ENCODE data around the gene CRYBA4.
"Not testable (repeated sequence)": the region's sequence is repeated elsewhere in the genome, so short reads cannot be mapped to it uniquely, and the experiment has no call there.

The CRYBA4 gene

DNA sequence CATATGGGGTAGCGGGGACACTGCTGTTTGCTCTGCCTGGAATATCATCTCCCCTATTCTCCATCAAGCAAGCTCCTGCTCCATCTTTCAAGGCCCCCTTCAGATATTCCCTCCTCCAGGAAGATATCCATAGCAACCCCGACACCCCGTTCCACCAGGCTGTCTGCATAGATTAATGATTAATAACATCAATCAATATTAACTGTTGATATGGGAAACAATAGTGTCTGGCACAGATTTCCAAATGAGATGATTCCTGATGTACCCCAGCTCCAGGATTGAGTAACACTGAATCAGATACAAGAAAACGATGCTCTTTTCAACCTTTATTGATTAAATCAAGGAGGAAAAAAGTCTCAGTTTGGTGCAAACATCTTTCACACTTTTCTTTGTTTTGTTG is 24.3 kb upstream of the CRYBA4 start:
- DNase-seq: no peak

DNA sequence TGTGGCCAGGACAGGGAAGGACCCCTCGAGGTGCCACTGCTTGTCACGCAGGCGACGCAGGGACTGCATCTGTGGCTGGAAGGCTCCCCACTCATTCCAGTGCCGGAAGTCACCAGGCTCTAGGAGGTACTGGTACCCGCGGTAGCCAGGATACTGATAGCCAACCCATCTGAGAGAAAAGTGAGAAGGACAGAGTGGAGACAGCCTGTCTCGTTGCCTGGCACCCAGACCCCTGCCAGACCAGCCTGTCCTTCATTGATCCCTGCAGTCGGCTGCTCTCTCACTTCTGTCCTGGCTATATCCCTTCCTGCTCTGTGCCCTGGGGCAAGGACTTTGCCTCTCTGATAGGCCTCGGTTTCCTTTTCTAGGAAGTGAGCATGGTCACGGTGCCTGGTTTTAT is 22.3 kb upstream of the CRYBA4 start:
- DNase-seq: peak; percentile 26

GRCh38 chr22:26601726-26602125 is 20.0 kb upstream of the CRYBA4 start:
- DNase-seq: no peak

- no peak for DNase-seq
Observed at GRCh38 chr22:26602127-26602526, 19.6 kb upstream of the CRYBA4 start.

DNA sequence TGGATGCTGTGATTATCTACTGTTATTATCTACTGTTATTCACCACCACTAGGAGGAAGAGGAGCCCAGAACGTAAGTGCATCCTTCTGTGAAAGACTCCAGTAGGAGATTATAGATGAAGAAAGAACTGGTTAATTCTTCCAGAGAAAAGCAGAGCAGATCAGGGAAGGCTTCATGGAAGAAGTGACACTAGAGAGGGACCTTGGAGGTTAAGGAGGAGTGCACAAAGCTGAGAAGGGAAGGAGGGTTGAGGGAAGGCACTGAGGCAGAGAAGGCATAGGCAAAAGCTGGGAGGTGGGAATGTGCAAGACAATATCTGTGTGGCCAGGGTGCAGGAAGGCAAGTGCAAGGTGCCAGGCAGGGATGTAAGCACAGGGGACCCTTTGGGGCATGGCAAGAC is 17.4 kb upstream of the CRYBA4 start:
- DNase-seq: no peak

DNA sequence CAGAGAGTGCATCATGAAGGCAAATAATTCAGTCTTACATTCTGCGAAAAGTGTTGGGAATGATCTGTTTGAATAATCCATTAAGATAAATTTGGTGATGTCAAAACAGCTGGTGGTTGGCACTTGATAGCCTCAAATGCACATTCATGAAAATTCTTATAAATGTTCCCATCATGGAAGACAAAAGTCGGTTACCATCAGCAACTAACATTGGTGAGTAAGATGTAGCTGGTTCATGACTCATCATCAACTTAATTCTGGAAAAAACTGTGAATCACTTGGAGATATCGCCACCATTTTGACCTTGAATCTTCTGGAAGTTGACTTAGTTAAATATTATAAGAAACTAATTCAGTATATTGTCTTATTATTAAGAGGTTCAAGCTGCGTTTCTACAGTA is 15.2 kb upstream of the CRYBA4 start:
- DNase-seq: no peak

- DNase-seq: no peak
Observed at GRCh38 chr22:26608129-26608528, 13.6 kb upstream of the CRYBA4 start.

DNA sequence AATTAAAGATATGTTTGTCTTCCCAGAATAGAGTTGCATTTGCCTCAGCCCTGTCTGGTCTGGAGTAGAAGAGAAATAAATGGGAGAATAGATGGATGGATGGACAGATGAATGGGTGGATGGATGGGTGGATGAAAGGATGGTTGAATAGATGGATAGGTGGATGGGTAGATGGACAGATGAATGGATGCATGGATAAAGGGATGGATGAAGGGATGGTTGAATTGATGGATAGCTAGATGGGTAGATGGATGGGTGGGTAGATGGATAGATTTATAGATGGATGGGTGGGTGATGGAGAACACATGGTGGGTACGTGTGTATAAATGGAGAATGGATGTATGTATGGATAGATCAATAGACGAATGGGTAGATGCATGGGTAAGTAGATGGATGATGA is 12.5 kb upstream of the CRYBA4 start:
- DNase-seq: no peak

DNA sequence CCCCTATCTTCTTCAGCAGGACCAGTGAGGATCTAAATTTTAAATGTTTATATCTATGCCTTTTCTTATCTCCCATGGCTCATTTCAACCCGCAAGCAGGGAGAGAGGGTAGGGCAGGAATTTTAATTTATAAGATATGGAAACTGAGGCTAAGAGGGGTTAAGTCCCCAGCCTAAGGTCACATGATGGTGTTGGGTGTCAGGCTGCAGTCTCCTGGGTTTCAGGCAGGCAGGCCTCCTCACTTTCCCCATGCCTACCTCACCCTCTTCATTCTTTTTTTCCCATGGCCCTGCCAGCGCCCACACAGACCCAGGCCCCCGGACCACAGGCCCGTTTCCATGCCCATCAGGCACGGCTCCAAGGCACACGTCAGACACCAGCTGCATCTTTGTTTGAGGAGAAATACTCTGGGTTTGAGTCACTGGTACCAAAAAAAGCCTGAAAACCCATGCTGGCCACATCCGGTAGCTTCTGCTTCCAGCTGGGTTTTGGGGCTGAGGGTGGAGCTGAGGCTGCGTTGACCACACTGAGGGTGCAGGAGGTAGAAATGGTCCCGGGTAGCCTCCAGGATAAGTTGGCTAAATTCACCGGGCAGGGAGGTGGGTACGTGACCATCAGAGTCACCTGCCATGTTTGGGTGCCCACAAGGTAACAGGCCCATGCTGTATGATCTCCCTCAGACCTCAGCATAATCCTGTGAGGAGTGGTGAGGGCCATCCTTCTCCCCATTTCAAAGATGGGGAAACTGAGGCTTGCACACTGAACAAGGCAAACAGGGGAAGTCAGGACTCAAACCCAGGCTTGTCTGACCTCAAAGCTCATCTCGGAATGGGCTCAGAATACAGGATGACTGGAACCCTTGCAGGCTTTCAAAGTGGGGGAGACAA is 11.4 kb upstream of the CRYBA4 start:
- no peak for DNase-seq

- no peak for DNase-seq
Observed at GRCh38 chr22:26610996-26611395, 10.8 kb upstream of the CRYBA4 start.

GRCh38 chr22:26612652-26613051 is 9.1 kb upstream of the CRYBA4 start:
- no peak for DNase-seq

DNA sequence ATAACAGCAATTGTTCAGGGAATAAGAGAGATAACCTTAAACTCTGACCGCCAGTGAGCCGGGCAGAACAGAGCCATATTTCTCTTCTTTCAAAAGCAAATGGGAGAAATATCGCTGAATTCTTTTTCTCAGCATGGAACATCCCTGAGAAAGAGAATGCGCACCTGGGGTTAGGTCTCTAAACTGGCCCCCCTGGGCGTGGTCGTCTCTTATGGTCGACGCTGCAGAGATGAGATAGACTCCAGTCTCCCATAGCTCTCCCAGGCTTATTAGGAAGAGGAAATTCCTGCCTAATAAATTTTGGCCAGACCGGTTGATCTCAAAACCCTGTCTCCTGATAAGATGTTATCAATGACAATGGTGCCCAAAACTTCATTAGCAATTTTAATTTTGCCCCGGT is 8.0 kb upstream of the CRYBA4 start:
- DNase-seq: not testable (repeated sequence)

DNA sequence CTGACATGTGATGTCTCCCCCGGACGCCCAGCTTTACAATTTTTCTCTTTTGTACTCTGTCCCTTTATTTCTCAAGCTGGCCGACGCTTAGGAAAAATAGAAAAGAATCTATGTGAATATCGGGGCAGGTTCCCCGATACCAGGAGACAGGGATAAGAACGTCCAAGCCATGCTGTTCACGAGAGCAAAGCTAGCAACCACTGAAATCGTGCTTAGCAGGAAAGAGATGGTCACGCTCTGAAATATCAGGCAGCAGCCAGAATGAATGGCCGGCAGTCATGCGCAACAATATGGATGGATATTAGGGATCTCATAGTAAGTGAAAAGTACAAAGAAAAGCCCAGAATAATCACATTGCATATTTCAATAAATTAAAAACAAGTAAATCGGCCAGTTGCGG is 7.4 kb upstream of the CRYBA4 start:
- no peak for DNase-seq

- DNase-seq: no peak
Observed at GRCh38 chr22:26615149-26615548, 6.6 kb upstream of the CRYBA4 start.

DNA sequence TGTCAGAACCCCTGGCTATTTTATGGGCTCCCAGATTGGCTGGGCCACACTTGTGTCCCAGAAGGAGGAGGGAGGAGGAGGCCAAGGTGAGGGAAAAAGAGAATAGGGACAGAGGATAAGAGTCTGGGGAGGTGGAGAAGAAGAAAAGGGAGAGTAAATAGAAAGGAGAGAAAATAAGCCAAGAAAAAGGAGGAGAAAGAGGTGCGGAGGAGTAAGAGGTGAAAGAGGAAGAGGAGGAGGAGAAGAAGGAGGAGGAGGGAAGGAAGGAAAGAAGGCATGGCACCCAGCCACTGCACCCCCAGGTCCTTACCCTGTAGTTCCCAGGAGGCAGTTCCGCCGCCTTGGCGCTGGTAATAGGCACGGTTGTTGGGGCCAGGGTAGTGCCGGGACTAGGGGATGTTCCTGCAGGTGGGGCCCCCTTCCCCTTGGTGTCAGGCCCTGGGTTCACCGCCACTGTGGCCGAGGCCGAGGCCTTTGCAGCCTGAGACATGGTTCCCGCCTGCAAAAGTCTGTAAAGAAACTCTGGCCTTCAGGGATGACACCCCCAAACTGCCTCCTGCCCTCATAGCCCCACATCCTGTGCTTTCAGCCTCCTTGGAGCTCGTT is 5.8 kb upstream of the CRYBA4 start:
- no peak for DNase-seq

- no peak for DNase-seq
Observed at GRCh38 chr22:26616650-26617049, 5.1 kb upstream of the CRYBA4 start.

DNA sequence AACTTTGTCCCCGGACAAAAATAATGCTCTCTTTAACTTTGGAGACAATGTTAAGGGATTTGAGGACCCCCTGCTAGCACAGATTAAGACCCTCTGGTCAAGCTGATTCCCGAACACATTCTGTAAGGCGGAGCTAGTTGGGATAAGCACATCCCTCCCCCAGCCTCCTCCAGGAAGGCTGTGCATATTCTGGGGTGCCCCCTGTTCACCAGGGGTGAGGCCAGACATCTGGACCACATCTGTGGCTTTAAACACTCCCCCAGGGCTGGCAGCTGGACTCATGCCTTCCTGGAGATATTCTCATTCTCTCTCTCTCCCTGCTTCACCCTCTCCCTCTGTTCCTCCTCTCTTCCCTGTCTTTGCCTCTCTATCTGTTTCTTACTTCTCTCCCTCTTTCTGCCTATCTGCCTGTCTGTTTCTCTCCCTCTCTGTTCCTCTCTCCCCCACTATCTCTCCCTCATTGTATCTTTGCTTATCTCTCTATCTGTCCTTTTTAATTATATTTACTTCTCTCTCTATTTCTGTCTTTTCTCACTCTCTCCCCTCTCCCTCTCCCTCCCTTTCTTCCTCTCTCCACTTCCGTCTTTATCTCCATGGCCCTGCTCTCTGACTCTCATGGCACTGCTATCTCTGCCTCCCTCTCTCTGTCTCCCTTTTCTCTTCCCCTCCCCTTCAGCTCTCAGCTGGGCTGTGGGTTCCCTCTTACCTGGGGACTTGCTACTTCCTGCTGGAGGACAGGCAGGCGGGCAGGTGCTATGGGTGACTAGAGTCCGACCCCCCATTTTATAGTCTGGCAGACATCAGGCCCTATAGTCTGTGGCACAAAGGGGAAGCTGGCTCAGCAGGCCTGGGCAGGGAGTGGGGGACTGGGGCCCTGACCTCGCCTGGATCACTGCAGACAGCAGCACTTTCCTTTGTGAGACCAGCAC is 4.2 kb upstream of the CRYBA4 start, which contains the start of gene CRYBB1:
Gene CRYBB1 (minus strand): TSS at position 757 of the 929 bp plus-strand sequence. CDS start 1,708 bp downstream, outside the sequence.
- no peak for DNase-seq

DNA sequence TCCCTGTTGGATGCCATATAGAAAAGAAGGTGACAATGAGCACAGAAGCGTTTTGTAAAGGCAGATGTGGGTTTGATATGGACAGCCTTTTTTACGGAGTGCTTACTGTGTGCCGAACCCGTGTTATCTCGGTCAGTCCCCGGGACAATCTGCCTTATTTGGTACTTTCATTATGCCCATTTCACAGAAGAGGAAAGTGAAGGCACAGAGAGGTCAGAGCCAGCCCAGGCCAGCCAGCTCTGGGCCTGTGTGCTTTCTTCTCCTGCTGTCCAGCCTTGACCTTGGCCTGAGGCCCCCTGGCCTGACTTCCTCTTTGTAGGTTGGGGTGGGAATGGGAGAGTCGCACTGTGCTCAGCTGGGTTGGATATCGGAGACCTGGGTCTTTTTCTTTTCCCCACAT is 3.3 kb upstream of the CRYBA4 start:
- DNase-seq: no peak

GRCh38 chr22:26619510-26619909 is 2.3 kb upstream of the CRYBA4 start:
- no peak for DNase-seq

DNA sequence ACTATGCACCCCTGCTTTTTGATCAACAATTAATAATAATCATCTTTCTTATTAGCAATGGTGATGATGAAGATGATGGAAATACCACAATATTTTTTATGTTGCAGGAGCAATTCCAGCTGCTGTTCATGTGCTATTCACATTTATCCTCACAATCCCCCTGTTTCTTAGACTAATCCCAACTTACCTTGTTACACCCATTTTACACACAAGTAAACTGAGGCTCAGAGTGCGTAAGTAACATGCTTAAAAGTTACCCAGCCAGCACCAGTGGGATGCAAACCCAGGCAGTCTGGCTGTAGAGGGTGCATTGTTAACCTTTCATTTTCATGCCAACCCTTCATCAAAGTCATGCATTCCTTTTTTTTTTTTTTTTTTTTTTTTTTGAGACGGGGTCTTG is 1.6 kb upstream of the CRYBA4 start:
- no peak for DNase-seq

- no peak for DNase-seq
Observed at GRCh38 chr22:26623984-26624383, 2.2 kb downstream of the CRYBA4 start.

GRCh38 chr22:26624803-26625202 is 3.0 kb downstream of the CRYBA4 start:
- no peak for DNase-seq

- no peak for DNase-seq
Observed at GRCh38 chr22:26629988-26630761, 8.4 kb downstream of the CRYBA4 start.
